ENCODE measurements around the gene SMG6.

SMG6 gene

DNA sequence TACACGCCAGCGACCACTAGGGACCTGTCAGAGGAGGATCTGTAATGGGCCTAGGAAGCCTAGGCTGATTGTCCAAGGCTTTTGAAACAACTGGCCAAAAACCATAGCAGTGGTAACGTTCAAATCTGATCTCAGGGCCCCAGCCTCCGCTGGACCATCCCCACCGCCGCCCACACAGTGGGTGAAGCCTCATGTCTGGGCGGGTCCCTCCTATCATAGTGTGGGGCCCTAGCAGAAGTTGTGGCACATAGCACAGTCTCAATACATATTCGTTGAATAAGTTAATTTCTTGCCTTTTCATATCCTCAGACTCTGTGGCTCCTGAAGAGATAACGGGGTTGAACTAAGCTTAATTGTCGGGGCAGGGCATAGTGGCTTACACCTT is 272.8 kb downstream of the SMG6 start:
- TF ChIP-seq RAD21 (IDR thresholded peaks at IDR 0.05; ENCODE audit: low read depth): peak; percentile 79
- TF ChIP-seq, protein P1, sequence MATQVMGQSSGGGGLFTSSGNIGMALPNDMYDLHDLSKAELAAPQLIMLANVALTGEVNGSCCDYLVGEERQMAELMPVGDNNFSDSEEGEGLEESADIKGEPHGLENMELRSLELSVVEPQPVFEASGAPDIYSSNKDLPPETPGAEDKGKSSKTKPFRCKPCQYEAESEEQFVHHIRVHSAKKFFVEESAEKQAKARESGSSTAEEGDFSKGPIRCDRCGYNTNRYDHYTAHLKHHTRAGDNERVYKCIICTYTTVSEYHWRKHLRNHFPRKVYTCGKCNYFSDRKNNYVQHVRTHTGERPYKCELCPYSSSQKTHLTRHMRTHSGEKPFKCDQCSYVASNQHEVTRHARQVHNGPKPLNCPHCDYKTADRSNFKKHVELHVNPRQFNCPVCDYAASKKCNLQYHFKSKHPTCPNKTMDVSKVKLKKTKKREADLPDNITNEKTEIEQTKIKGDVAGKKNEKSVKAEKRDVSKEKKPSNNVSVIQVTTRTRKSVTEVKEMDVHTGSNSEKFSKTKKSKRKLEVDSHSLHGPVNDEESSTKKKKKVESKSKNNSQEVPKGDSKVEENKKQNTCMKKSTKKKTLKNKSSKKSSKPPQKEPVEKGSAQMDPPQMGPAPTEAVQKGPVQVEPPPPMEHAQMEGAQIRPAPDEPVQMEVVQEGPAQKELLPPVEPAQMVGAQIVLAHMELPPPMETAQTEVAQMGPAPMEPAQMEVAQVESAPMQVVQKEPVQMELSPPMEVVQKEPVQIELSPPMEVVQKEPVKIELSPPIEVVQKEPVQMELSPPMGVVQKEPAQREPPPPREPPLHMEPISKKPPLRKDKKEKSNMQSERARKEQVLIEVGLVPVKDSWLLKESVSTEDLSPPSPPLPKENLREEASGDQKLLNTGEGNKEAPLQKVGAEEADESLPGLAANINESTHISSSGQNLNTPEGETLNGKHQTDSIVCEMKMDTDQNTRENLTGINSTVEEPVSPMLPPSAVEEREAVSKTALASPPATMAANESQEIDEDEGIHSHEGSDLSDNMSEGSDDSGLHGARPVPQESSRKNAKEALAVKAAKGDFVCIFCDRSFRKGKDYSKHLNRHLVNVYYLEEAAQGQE (IDR thresholded peaks at IDR 0.05; ENCODE audit: low read depth): no peak
- 0 out of 2 replicates have a peak, but pooled peaks have one; percentile 30 for TF ChIP-seq EGR1 (IDR thresholded peaks at IDR 0.05)

DNA sequence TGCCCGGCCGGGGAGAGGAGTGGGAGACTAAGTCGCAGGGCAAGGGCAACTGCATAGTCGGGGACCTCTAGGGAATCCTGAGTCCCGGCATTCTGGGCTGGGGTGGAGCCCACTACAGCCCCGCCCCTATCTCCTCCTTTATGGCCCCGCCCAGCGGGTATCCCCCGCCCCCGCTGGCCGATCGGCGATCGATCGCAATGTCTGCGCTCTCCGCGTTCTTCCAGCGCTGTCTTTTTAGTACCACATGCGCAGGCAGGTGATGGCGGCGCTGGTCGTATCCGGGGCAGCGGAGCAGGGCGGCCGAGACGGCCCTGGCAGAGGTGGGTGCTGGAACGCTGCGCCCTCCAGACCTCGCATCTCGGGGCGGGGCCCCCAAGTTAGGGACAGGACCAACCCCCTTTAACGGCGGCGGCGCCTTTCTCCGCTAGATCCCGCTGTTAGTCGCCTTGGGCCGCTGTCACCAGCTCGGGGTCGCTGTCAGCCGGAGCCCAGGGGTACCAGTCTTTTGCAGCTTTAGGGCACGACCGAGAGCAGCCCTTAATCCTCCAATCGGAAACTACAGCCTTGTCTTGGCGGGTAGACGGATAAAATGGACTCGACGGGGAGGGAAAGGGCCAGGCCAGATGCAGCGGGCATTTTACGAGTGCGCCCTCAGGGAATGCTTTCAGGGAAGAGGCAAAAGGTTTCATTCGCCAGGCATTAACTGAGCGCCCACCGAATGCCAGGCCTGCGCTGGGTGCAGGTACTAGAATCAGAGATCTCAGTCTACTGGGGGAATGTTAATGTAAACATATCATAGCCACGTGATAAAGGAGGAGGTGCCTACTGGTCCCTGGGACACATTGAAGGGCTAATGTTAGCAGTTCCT is 273.4 kb downstream of the SMG6 start, which contains the start of gene DPH1:
Gene DPH1 (plus strand): TSS at position 243 of the 868 bp plus-strand sequence. CDS start 17 bp downstream, at position 260.
- peak; percentile 86 for TF ChIP-seq TAF1 (IDR thresholded peaks at IDR 0.05; ENCODE audit: low read depth)
- TF ChIP-seq EP300 (IDR thresholded peaks at IDR 0.05; ENCODE audit: borderline replicate concordance): no peak
- TF ChIP-seq CEBPB (IDR thresholded peaks at IDR 0.05): no peak
- TF ChIP-seq, protein P2, sequence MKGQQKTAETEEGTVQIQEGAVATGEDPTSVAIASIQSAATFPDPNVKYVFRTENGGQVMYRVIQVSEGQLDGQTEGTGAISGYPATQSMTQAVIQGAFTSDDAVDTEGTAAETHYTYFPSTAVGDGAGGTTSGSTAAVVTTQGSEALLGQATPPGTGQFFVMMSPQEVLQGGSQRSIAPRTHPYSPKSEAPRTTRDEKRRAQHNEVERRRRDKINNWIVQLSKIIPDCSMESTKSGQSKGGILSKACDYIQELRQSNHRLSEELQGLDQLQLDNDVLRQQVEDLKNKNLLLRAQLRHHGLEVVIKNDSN (IDR thresholded peaks at IDR 0.05): peak; percentile 92
- no peak for TF ChIP-seq FOXM1 (IDR thresholded peaks at IDR 0.05; ENCODE audit: borderline replicate concordance, low read depth)
- peak; percentile 98 for TF ChIP-seq YY1 (IDR thresholded peaks at IDR 0.05; ENCODE audit: low read depth)
- TF ChIP-seq RAD21 (IDR thresholded peaks at IDR 0.05; ENCODE audit: low read depth): no peak
- no peak for TF ChIP-seq ZBTB7A (IDR thresholded peaks at IDR 0.05; ENCODE audit: low read depth)
- peak; percentile 81 for TF ChIP-seq TCF12 (IDR thresholded peaks at IDR 0.05; ENCODE audit: low read depth)
- no peak for TF ChIP-seq NFIC (IDR thresholded peaks at IDR 0.05)
- TF ChIP-seq, protein P1 (IDR thresholded peaks at IDR 0.05; ENCODE audit: low read depth): peak; percentile 20; the same call in 1 of the 2 replicates
- TF ChIP-seq TEAD4 (IDR thresholded peaks at IDR 0.05): peak; percentile 66
- TF ChIP-seq CREB1 (IDR thresholded peaks at IDR 0.05; ENCODE audit: low read depth): 0 out of 2 replicates have a peak, but pooled peaks have one; percentile 10
- peak; percentile 93 for TF ChIP-seq EGR1 (IDR thresholded peaks at IDR 0.05)
- TF ChIP-seq, protein P3, sequence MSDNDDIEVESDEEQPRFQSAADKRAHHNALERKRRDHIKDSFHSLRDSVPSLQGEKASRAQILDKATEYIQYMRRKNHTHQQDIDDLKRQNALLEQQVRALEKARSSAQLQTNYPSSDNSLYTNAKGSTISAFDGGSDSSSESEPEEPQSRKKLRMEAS (IDR thresholded peaks at IDR 0.05): peak; percentile 99

DNA sequence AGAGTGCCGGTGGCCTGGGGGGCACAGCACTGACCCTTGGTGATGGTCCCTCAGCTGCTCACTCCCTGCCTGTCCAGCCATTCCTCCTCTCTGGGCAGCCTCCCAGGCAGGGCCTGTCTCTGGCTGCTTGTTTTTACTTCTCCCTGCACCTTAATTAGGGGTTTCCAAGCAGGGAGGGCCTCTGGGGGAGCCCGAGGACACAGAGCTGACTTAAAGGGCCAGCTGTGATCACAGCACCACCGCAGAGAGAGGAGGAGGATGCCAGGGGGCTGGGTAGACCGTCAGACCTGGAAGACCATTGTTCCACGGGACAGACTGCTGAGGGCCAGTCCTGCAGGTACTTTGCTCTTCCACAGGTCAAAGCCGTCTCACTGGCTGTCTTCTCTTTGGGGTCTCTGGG is 274.8 kb downstream of the SMG6 start:
- TF ChIP-seq, protein P3 (IDR thresholded peaks at IDR 0.05): no peak
- no peak for TF ChIP-seq CREB1 (IDR thresholded peaks at IDR 0.05; ENCODE audit: low read depth)

DNA sequence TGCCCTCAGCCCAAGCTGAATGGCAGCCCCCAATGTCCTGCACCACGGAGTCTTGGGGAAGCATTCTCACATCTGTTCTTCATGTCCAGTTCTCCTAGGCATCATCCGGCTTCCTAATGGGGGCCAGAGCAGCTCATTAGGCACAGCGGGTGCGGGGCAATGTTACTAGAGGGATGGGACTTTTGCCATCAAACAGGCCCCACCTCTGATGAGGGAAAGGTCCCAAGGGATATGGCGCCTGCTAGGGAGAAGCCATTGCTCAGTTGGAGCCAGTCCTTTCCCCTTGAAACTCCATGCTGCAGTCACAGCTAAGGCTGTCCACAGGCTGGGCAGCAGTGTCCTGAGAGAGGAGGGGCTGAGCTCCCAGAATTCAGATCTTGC is 275.4 kb downstream of the SMG6 start:
- TF ChIP-seq CEBPB (IDR thresholded peaks at IDR 0.05) (no peak), EGR1 (IDR thresholded peaks at IDR 0.05) (no peak), YY1 (IDR thresholded peaks at IDR 0.05; ENCODE audit: low read depth) (no peak)
- TF ChIP-seq, protein P1 (IDR thresholded peaks at IDR 0.05; ENCODE audit: low read depth): no peak

DNA sequence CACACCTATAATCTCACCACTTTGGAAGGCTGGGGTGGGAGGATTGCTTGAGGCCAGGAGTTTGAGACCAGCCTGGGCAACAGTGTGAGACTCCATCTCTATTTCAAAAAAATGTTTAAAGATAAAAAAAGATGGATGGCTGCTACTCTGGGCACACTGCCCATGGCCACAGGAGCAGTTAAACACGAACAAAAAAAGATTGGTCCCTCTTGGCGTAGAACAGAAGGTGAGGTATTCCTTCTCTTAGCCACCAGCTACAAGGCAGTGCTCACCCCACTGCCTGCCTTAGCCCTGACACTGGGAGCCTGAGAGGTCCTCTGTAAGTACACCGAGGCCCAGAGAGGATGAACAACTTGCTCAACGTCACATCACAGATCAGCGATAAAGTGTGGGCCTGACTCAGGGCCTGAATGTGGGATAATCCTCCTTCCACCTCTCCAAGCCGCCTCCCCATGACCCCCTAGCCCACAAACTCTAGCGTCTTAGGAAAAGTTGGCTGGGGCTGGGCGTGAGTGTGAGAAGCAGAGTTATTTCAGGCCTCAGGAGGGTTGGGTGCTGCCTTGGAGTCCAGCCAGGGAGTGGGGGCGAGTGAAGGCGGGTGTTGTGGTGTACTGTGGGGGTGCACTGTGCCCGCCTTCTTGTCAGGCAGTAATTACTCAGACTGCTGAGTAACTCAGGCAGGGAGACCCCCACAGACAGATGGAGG is 275.9 kb downstream of the SMG6 start:
- TF ChIP-seq NFIC (IDR thresholded peaks at IDR 0.05) (no peak), EGR1 (IDR thresholded peaks at IDR 0.05) (no peak), RAD21 (IDR thresholded peaks at IDR 0.05; ENCODE audit: low read depth) (no peak), EP300 (IDR thresholded peaks at IDR 0.05; ENCODE audit: borderline replicate concordance) (no peak), CEBPB (IDR thresholded peaks at IDR 0.05) (no peak), TEAD4 (IDR thresholded peaks at IDR 0.05) (no peak), YY1 (IDR thresholded peaks at IDR 0.05; ENCODE audit: low read depth) (no peak), FOXM1 (IDR thresholded peaks at IDR 0.05; ENCODE audit: borderline replicate concordance, low read depth) (no peak), CREB1 (IDR thresholded peaks at IDR 0.05; ENCODE audit: low read depth) (no peak), TCF12 (IDR thresholded peaks at IDR 0.05; ENCODE audit: low read depth) (no peak)
- TF ChIP-seq, protein P1 (IDR thresholded peaks at IDR 0.05; ENCODE audit: low read depth): no peak

Measured in Ishikawa (cell line).